GM21360 (cell line): Measurements from ENCODE around the gene CLCA2.

ENCODE experiments used
- ATAC-seq: cut with Tn5 transposase; IDR thresholded peaks from one replicate; pipeline ENCODE4 v1.9.1; 2021; ENCODE audit warnings: mild to moderate bottlenecking, moderate library complexity; ENCODE audit not compliant: unreplicated experiment

Gene CLCA2

DNA sequence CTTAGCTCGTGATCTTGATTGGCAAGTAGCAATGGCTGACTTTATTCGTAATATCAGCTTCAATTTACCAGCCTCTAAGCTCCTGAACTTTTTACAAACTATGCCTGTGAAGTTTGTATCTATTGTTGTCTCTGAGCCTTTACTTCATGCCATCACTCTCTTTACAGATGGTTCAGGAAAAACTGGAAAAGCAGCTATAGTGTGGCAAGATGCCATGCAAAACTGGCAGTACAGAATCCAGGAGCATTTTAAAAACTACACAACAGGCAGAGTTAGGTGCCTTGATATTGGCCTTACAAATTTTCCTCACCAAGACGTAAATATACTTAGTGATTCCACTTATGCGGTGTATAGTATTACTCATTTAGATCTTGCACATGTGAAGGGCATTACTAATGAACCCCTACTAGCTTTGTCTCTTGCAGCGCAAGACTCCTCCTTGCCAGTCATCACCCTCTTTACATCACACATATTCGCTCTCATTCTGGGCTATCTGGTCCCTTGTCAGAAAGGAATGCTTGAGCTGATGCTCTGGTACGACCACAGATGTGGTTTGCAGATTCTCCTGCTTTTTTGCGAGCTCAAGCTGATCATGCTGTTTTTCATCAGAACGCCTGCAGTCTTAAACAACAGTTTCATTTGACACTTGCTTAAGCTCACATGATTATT lies 81.1 kb downstream of the CLCA2 start:
- no peak for ATAC-seq

DNA sequence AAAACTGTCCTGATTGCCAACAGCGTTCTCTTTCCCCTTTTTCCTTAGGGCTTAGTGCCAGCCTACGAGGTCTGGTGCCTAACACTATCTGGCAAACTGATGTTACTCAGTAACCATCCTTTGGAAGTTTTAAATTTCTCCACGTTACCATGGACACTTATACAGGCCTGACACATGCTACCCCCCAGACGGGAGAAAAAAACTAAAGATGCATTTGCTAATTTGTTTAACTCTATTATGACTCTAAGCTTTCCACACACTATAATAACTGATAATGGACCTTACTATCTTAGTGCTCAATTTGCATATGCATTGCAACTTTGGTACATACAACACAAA lies 81.6 kb downstream of the CLCA2 start:
- no peak for ATAC-seq
